Neural crest cell (in vitro differentiated cells): ENCODE measurements around the gene HNRNPUL2. TPM values are rescaled to one million over a fixed set of nuclear protein-coding genes. Genes with fewer than 3 reads are reported as not detected.

Experiments
- DNase-seq: peaks from one replicate; pipeline ENCODE4 v3.0.0; 2021; ENCODE audit warnings: low read depth, mixed read lengths, low spot score
- H3K27ac Mint-ChIP-seq: one replicate; pipeline ENCODE4 v1.8.0; 2021; ENCODE audit warnings: mild to moderate bottlenecking, mixed read lengths; ENCODE audit not compliant: unreplicated experiment
- H3K27me3 Mint-ChIP-seq: 2 replicates; pipeline ENCODE4 v1.8.0; 2021; ENCODE audit warnings: low read depth, mild to moderate bottlenecking, mixed read lengths
- H3K36me3 Mint-ChIP-seq: 2 replicates; pipeline ENCODE4 v1.8.0; 2021; ENCODE audit warnings: low read depth, mild to moderate bottlenecking, mixed read lengths
- H3K4me1 Mint-ChIP-seq: 2 replicates; pipeline ENCODE4 v1.8.0; 2021; ENCODE audit warnings: mixed read lengths
- H3K4me3 Mint-ChIP-seq: one replicate; pipeline ENCODE4 v1.8.0; 2021; ENCODE audit warnings: mild to moderate bottlenecking, mixed read lengths
- H3K9me3 Mint-ChIP-seq: 2 replicates; pipeline ENCODE4 v1.8.0; 2021; ENCODE audit warnings: mixed read lengths
- total RNA-seq: library from RNA; stranded (reverse); gene quantifications from 2 replicates; pipeline ENCODE4 v1.2.1, GENCODE V29; 2021
- TF ChIP-seq, protein P1 (sequence below): fragments of 200-600 bp; sonication (generic); conservative IDR thresholded peaks from 2 replicates; pipeline ENCODE4 v1.5.0; 2021; ENCODE audit warnings: antibody characterized with exemption, mild to moderate bottlenecking

Gene HNRNPUL2
- total RNA-seq, 1 donor from 2014 or later = 80.7 TPM

DNA sequence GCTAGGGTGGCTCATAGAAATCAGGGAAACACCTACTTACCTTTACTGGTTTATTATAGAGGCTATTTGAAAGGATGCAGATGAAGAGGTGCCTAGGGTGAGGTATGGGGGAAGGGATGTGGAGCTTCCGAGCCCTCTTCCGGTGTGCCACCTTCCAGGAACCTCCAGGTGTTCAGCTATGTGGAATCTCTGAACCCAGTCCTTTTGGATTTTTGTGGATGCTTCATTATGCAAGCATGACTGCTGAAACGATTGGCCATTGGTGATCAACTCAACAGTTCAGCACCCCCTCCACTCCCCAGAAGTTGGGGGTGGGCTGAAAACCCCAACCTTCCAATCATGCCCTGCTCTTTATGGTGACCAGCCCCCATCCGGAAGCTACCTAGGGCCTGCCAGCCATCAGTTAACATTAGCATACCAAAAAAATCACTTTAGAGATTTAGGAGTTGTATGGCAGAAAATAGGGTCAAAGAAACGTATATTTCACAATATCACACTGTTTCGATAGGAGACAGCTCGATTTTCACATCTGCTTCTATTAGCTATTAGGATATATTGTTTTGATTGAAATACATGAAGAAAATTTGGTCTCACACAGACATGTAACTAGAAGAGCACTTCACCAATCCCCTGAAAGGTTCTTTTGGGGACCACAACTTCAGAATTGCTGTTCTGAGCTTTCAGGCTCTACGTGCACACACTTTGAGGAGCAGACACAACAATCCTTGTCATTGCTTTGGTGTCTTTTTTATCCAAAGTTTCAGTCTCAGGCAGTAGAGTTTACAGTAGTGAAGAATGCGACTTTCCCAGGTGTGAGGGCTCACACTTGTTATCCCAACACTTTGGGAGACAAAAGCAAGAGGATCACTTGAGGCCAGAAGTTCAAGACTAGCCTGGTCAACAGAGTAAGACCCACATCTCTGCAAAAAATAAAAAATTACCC, 30.9 kb upstream of the HNRNPUL2 start:
- TF ChIP-seq, protein P1, sequence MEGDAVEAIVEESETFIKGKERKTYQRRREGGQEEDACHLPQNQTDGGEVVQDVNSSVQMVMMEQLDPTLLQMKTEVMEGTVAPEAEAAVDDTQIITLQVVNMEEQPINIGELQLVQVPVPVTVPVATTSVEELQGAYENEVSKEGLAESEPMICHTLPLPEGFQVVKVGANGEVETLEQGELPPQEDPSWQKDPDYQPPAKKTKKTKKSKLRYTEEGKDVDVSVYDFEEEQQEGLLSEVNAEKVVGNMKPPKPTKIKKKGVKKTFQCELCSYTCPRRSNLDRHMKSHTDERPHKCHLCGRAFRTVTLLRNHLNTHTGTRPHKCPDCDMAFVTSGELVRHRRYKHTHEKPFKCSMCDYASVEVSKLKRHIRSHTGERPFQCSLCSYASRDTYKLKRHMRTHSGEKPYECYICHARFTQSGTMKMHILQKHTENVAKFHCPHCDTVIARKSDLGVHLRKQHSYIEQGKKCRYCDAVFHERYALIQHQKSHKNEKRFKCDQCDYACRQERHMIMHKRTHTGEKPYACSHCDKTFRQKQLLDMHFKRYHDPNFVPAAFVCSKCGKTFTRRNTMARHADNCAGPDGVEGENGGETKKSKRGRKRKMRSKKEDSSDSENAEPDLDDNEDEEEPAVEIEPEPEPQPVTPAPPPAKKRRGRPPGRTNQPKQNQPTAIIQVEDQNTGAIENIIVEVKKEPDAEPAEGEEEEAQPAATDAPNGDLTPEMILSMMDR = no peak
- Mint-ChIP-seq H3K36me3 (no peaks in the 10 kb centered on the region), H3K27ac (no peak overlapping the region), H3K27me3 (no peaks in the 10 kb centered on the region), H3K4me3 (peak overlapping the region; percentile 41), H3K9me3 (no peaks in the 10 kb centered on the region), H3K4me1 (peaks cover 43% of the 10 kb centered on the region)
- DNase-seq = no peak

- Mint-ChIP-seq H3K4me1 (peaks cover 28% of the 10 kb centered on the region), H3K9me3 (no peaks in the 10 kb centered on the region), H3K27ac (peak overlapping the region; percentile 9), H3K36me3 (no peaks in the 10 kb centered on the region), H3K4me3 (peak overlapping the region; percentile 74), H3K27me3 (no peaks in the 10 kb centered on the region)
- TF ChIP-seq, protein P1 = no peak
- DNase-seq = no peak
These were observed 27.9 kb upstream of the HNRNPUL2 start for GRCh38 chr11:62755086-62755615.

GRCh38 chr11:62753736-62754603, 26.7 kb upstream of the HNRNPUL2 start, which contains the start of gene ZBTB3:
ZBTB3 (minus strand) TSS chr11:62754160; CDS start chr11:62753664, 496 bp downstream.
- H3K9me3 Mint-ChIP-seq = no peaks in the 10 kb centered on the region

DNA sequence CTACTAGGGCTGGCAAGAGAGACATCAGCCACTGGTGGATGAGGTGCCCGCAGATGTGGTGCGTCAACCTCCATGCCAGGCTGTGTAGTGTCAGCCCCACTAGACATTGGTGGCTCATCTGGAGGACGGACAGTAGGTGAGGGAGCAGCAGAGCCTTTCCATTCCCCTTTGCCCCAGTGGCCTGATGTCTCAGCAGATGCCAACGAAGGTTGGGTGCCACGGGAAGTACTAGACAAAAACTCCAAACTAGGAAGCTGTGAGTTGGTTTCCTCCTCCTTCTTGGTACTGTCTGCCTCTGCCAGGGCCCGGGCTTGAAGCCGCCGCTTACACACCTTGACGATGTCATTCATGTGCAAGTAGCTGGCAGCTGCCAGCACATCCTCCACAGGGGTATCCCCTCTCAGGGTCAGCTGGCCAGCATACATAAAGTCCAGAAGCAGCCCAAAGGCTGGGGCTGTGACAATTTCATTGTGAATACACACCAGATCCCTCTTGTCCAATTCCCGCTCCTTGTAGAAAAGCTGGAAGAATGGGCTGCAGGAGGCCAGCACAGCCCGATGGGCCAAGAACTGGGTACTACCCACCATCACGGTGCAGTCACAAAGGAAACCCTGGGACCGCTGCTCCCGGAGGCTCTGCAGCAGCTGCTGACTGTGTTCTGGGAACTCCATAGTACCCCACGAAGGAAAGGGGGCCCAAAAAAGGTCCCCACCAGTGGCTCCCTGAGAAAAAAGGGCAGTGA, 25.9 kb upstream of the HNRNPUL2 start:
- TF ChIP-seq, protein P1 = no peak
- Mint-ChIP-seq H3K9me3 (no peaks in the 10 kb centered on the region), H3K4me3 (peak overlapping the region; percentile 100), H3K4me1 (peaks cover 36% of the 10 kb centered on the region), H3K27me3 (no peaks in the 10 kb centered on the region), H3K27ac (no peak overlapping the region), H3K36me3 (peaks cover 2% of the 10 kb centered on the region)
- DNase-seq = no peak

More at GRCh38 chr11:62753736-62754603, 26.7 kb upstream of the HNRNPUL2 start, which contains the start of gene ZBTB3:
- TF ChIP-seq, protein P1 = no peak
- Mint-ChIP-seq H3K36me3 (peaks cover under 1% of the 10 kb centered on the region), H3K4me1 (peaks cover 31% of the 10 kb centered on the region), H3K4me3 (peak within 1 kb of the TSS; percentile 100), H3K27me3 (no peaks in the 10 kb centered on the region), H3K27ac (peak within 1 kb of the TSS; percentile 96)
- DNase-seq = peak; percentile 96
